Tibial artery (tissue), 4 donors: ENCODE data around the gene LCE2C.

Experiments
- DNase-seq, 2 donors: peaks; one replicate each; pipeline ENCODE4 v3.0.0-alpha.2; 2019
- H3K27ac ChIP-seq, 2 donors: fragments of 200-600 bp; sonication (generic) in 1 of 2; 1 replicate in 1 of 2; 2 replicates in 1 of 2; pipeline ENCODE4 v1.5.1; 2018 to 2019; ENCODE audit warnings: mild to moderate bottlenecking in 1 of 2
- H3K27me3 ChIP-seq, 2 donors: fragments of 200-600 bp; sonication (generic) in 1 of 2; one replicate each; pipeline versions ENCODE4 v1.5.1 to v1.6.0; 2016 to 2019
- H3K36me3 ChIP-seq, 3 donors: fragments of 200-600 bp; sonication (generic) in 2 of 3; one replicate each; pipeline ENCODE4 v1.5.1; 2016 to 2019; ENCODE audit warnings: mild to moderate bottlenecking in 2 of 3
- H3K4me1 ChIP-seq, 4 donors: fragments of 200-600 bp; sonication (generic) in 2 of 4; 1 replicate in 3 of 4; 2 replicates in 1 of 4; pipeline ENCODE4 v1.5.1; 2016 to 2019
- H3K4me3 ChIP-seq, 2 donors: fragments of 200-600 bp; sonication (generic) in 1 of 2; 1 replicate in 1 of 2; 2 replicates in 1 of 2; pipeline ENCODE4 v1.5.1; 2018 to 2019; ENCODE audit warnings: mild to moderate bottlenecking in 2 of 2
- H3K9me3 ChIP-seq, 3 donors: fragments of 200-600 bp; sonication (generic) in 1 of 3; one replicate each; pipeline ENCODE4 v1.5.1; 2016 to 2019
- CTCF ChIP-seq, 2 experiments: fragments of 200-600 bp in 1 of 2; fragments of 450-650 bp in 1 of 2; IDR thresholded peaks; one replicate each; pipeline ENCODE4 v1.5.1; 2017 to 2019; ENCODE audit warnings: antibody characterized with exemption in 2 of 2, mild to moderate bottlenecking in 1 of 2, moderate library complexity in 1 of 2
- intact Hi-C: fragments of 100-400 bp; cut with DNase I; formaldehyde crosslinking; loops from one replicate; pipeline ENCODE4 v1.15.0; 2023; ENCODE audit warnings: low total_unique reads

Gene LCE2C

GRCh38 chr1:152697701-152698600 lies 22.9 kb downstream of the LCE2C start, which contains the start of gene LCE2A:
LCE2A (plus strand) TSS chr1:152698345; CDS start chr1:152698902, 557 bp downstream.
- H3K9me3 ChIP-seq, result no peaks in the 10 kb centered on the region
- H3K4me1 ChIP-seq, result no peaks in the 10 kb centered on the region
- intact Hi-C loops, result no loop called here
- no peaks in the 10 kb centered on the region for H3K36me3 ChIP-seq
- no peak for TF ChIP-seq CTCF (IDR thresholded peaks at IDR 0.05)
- DNase-seq, result no peak
- H3K27me3 ChIP-seq, result no peaks in the 10 kb centered on the region
- H3K4me3 ChIP-seq, result no peak within 1 kb of the TSS
- no peak within 1 kb of the TSS for H3K27ac ChIP-seq

GRCh38 chr1:152699746-152700145 lies 24.7 kb downstream of the LCE2C start:
- H3K27me3 ChIP-seq, result no peaks in the 10 kb centered on the region
- H3K27ac ChIP-seq, result no peak overlapping the region
- TF ChIP-seq CTCF (IDR thresholded peaks at IDR 0.05), result no peak
- H3K4me3 ChIP-seq, result no peak overlapping the region
- no peak for DNase-seq
- no peaks in the 10 kb centered on the region for H3K4me1 ChIP-seq
- intact Hi-C loops, result no loop called here
- no peaks in the 10 kb centered on the region for H3K9me3 ChIP-seq
- no peaks in the 10 kb centered on the region for H3K36me3 ChIP-seq

GRCh38 chr1:152707860-152708259 lies 32.8 kb downstream of the LCE2C start, which contains the start of gene LCE4A:
LCE4A (plus strand) TSS chr1:152708160; CDS start chr1:152709076, 916 bp downstream.
- H3K4me3 ChIP-seq, result no peak within 1 kb of the TSS
- H3K36me3 ChIP-seq, result no peaks in the 10 kb centered on the region
- H3K9me3 ChIP-seq, result no peaks in the 10 kb centered on the region
- no peak for TF ChIP-seq CTCF (IDR thresholded peaks at IDR 0.05)
- no peaks in the 10 kb centered on the region for H3K27me3 ChIP-seq
- no peaks in the 10 kb centered on the region for H3K4me1 ChIP-seq
- no peak for DNase-seq
- intact Hi-C loops, result no loop called here
- H3K27ac ChIP-seq, result no peak within 1 kb of the TSS

GRCh38 chr1:152718238-152718637 lies 43.2 kb downstream of the LCE2C start:
- intact Hi-C loops, result no loop called here
- Histone ChIP-seq H3K27ac (no peak overlapping the region), H3K27me3 (no peaks in the 10 kb centered on the region), H3K9me3 (no peaks in the 10 kb centered on the region), H3K36me3 (no peaks in the 10 kb centered on the region), H3K4me1 (no peaks in the 10 kb centered on the region), H3K4me3 (no peak overlapping the region)
- TF ChIP-seq CTCF (IDR thresholded peaks at IDR 0.05), result no peak
- DNase-seq, result no peak

- TF ChIP-seq CTCF (IDR thresholded peaks at IDR 0.05), result no peak
- H3K9me3 ChIP-seq, result no peaks in the 10 kb centered on the region
- intact Hi-C loops, result no loop called here
- H3K4me1 ChIP-seq, result no peaks in the 10 kb centered on the region
- H3K36me3 ChIP-seq, result no peaks in the 10 kb centered on the region
- no peaks in the 10 kb centered on the region for H3K27me3 ChIP-seq
- H3K4me3 ChIP-seq, result no peak overlapping the region
- no peak for DNase-seq
- no peak overlapping the region for H3K27ac ChIP-seq
These were observed 50.2 kb downstream of the LCE2C start for GRCh38 chr1:152725261-152725660.
